Choroid plexus epithelial cell (primary cell): ENCODE data around the gene EXTL1.

Experiments
- DNase-seq: peaks from one replicate; pipeline ENCODE4 v3.0.0-alpha.2; 2010; ENCODE audit warnings: low read depth
- H3K4me3 ChIP-seq: 2 replicates; pipeline ENCODE4 v1.5.1; 2011; ENCODE audit warnings: low read depth, mild to moderate bottlenecking, control low read depth, low read length, moderate library complexity
- CTCF ChIP-seq: conservative IDR thresholded peaks from 2 replicates; pipeline ENCODE4 v1.5.1; 2011; ENCODE audit warnings: low read depth, mild to moderate bottlenecking, control low read depth, inconsistent platforms, low read length, moderate library complexity

Gene EXTL1

GRCh38 chr1:26025517-26025916 is 3.9 kb downstream of the EXTL1 start:
- no peak for DNase-seq
- no peak for TF ChIP-seq CTCF
- no peak overlapping the region for H3K4me3 ChIP-seq

- TF ChIP-seq CTCF = no peak
- H3K4me3 ChIP-seq = no peak overlapping the region
- DNase-seq = no peak
These were observed 6.3 kb downstream of the EXTL1 start for GRCh38 chr1:26027716-26028489.

- no peak for DNase-seq
- no peak overlapping the region for H3K4me3 ChIP-seq
- no peak for TF ChIP-seq CTCF
These were observed 7.0 kb downstream of the EXTL1 start for GRCh38 chr1:26028490-26028980.

- DNase-seq = no peak
- TF ChIP-seq CTCF = no peak
- no peak overlapping the region for H3K4me3 ChIP-seq
These were observed 7.7 kb downstream of the EXTL1 start for GRCh38 chr1:26029054-26029863.

- DNase-seq = no peak
- TF ChIP-seq CTCF = peak; percentile 17
- no peak overlapping the region for H3K4me3 ChIP-seq
These were observed 8.4 kb downstream of the EXTL1 start for GRCh38 chr1:26029864-26030481.

GRCh38 chr1:26031196-26031595 is 9.6 kb downstream of the EXTL1 start:
- no peak overlapping the region for H3K4me3 ChIP-seq
- no peak for DNase-seq
- TF ChIP-seq CTCF = no peak
